KMS-11 (cell line): ENCODE measurements around the gene ADCY5.

ENCODE experiments used
- H2AFZ ChIP-seq: fragments of 200-600 bp; sonication (generic); 2 replicates; pipeline ENCODE4 v1.6.1; 2016; ENCODE audit warnings: antibody characterized with exemption, mixed run types, low read depth
- H3K27ac ChIP-seq: fragments of 200-600 bp; sonication (generic); 2 replicates; pipeline ENCODE4 v1.6.1; 2016; ENCODE audit warnings: mild to moderate bottlenecking, mixed run types
- H3K27me3 ChIP-seq: fragments of 200-600 bp; sonication (generic); 2 replicates; pipeline ENCODE4 v1.6.1; 2017; ENCODE audit warnings: mild to moderate bottlenecking, low read depth, mixed run types, moderate library complexity; ENCODE audit not compliant: insufficient read depth
- H3K36me3 ChIP-seq: fragments of 200-600 bp; sonication (generic); 2 replicates; pipeline ENCODE4 v1.6.1; 2017; ENCODE audit warnings: mild to moderate bottlenecking, mixed run types; ENCODE audit not compliant: insufficient read depth
- H3K4me1 ChIP-seq: fragments of 200-600 bp; sonication (generic); 2 replicates; pipeline ENCODE4 v1.6.1; 2016; ENCODE audit warnings: mild to moderate bottlenecking, low read depth, mixed run types; ENCODE audit not compliant: poor library complexity, severe bottlenecking
- H3K4me2 ChIP-seq: fragments of 200-600 bp; sonication (generic); 2 replicates; pipeline ENCODE4 v1.7.0; 2016; ENCODE audit warnings: mild to moderate bottlenecking, mixed run types
- H3K4me3 ChIP-seq: fragments of 200-600 bp; sonication (generic); IDR thresholded peaks from 2 replicates; pipeline ENCODE4 v1.6.1; 2017; ENCODE audit warnings: low read depth, low read length, mixed read lengths; ENCODE audit not compliant: insufficient read depth
- H3K79me2 ChIP-seq: fragments of 200-600 bp; sonication (generic); 2 replicates; pipeline ENCODE4 v1.6.1; 2016; ENCODE audit warnings: low read depth, mixed run types; ENCODE audit not compliant: insufficient read depth
- H3K9ac ChIP-seq: fragments of 200-600 bp; sonication (generic); 2 replicates; pipeline ENCODE4 v1.6.1; 2016; ENCODE audit warnings: mild to moderate bottlenecking, mixed run types
- H4K20me1 ChIP-seq: fragments of 200-600 bp; sonication (generic); 2 replicates; pipeline ENCODE4 v1.6.1; 2016; ENCODE audit warnings: mild to moderate bottlenecking, mixed run types; ENCODE audit not compliant: insufficient read depth
- CTCF ChIP-seq: fragments of 200-600 bp; sonication (generic); conservative IDR thresholded peaks from 2 replicates; pipeline ENCODE4 v1.6.1; 2017; ENCODE audit warnings: low read depth, mild to moderate bottlenecking, antibody characterized with exemption, low read length, moderate library complexity, mixed read lengths

ADCY5 gene

GRCh38 chr3:123432832-123433523 lies 15.9 kb downstream of the ADCY5 start:
- Histone ChIP-seq H3K4me2 (no peak overlapping the region), H3K4me1 (no peaks in the 10 kb centered on the region), H4K20me1 (no peaks in the 10 kb centered on the region), H3K36me3 (no peaks in the 10 kb centered on the region), H2AFZ (no peak overlapping the region), H3K27me3 (no peaks in the 10 kb centered on the region), H3K9ac (no peak overlapping the region), H3K27ac (no peak overlapping the region), H3K79me2 (no peaks in the 10 kb centered on the region), H3K4me3 (no peak overlapping the region)
- no peak for TF ChIP-seq CTCF

GRCh38 chr3:123431658-123432324 lies 17.1 kb downstream of the ADCY5 start:
- no peaks in the 10 kb centered on the region for H4K20me1 ChIP-seq
- no peak overlapping the region for H3K4me2 ChIP-seq
- H2AFZ ChIP-seq, result no peak overlapping the region
- no peak overlapping the region for H3K9ac ChIP-seq
- TF ChIP-seq CTCF, result no peak
- no peak overlapping the region for H3K27ac ChIP-seq
- H3K79me2 ChIP-seq, result no peaks in the 10 kb centered on the region
- no peaks in the 10 kb centered on the region for H3K27me3 ChIP-seq
- no peaks in the 10 kb centered on the region for H3K36me3 ChIP-seq
- H3K4me1 ChIP-seq, result no peaks in the 10 kb centered on the region
- no peak overlapping the region for H3K4me3 ChIP-seq

GRCh38 chr3:123431007-123431657 lies 17.8 kb downstream of the ADCY5 start:
- H3K4me3 ChIP-seq, result no peak overlapping the region
- no peaks in the 10 kb centered on the region for H3K79me2 ChIP-seq
- H3K36me3 ChIP-seq, result no peaks in the 10 kb centered on the region
- no peak overlapping the region for H3K9ac ChIP-seq
- no peaks in the 10 kb centered on the region for H4K20me1 ChIP-seq
- H3K27ac ChIP-seq, result no peak overlapping the region
- H3K27me3 ChIP-seq, result no peaks in the 10 kb centered on the region
- no peak overlapping the region for H2AFZ ChIP-seq
- no peaks in the 10 kb centered on the region for H3K4me1 ChIP-seq
- no peak overlapping the region for H3K4me2 ChIP-seq
- no peak for TF ChIP-seq CTCF

- Histone ChIP-seq H3K9ac (no peak overlapping the region), H3K4me1 (no peaks in the 10 kb centered on the region), H3K79me2 (no peaks in the 10 kb centered on the region), H3K27ac (no peak overlapping the region), H3K27me3 (no peaks in the 10 kb centered on the region), H3K4me3 (no peak overlapping the region), H3K36me3 (no peaks in the 10 kb centered on the region), H4K20me1 (no peaks in the 10 kb centered on the region), H3K4me2 (no peak overlapping the region), H2AFZ (no peak overlapping the region)
- no peak for TF ChIP-seq CTCF
These were observed 18.6 kb downstream of the ADCY5 start for GRCh38 chr3:123430266-123430665.
